GM12864 (cell line): ENCODE results near the gene OTOP2.

Experiments
- DNase-seq: peaks from one replicate; pipeline ENCODE4 v3.0.0-alpha.2; 2011; ENCODE audit warnings: low read depth
- H3K4me3 ChIP-seq: 2 replicates; pipeline ENCODE4 v1.5.1; 2011; ENCODE audit warnings: mild to moderate bottlenecking, low read depth, low read length, control low read depth
- CTCF ChIP-seq: IDR thresholded peaks from 2 replicates; pipeline ENCODE4 v1.5.1; 2011; ENCODE audit warnings: low read depth, mild to moderate bottlenecking, moderate library complexity, low read length, control low read depth, inconsistent platforms; ENCODE audit errors: missing control alignments

OTOP2 gene

GRCh38 chr17:74892974-74893911 lies 30.8 kb upstream of the OTOP2 start, which contains the start of gene FADS6:
FADS6 (minus strand) TSS chr17:74893633; CDS start chr17:74893595, 38 bp downstream.
- no peak within 1 kb of the TSS for H3K4me3 ChIP-seq
- TF ChIP-seq CTCF = no peak
- DNase-seq = no peak

GRCh38 chr17:74893936-74894671 lies 30.0 kb upstream of the OTOP2 start:
- no peak for TF ChIP-seq CTCF
- no peak overlapping the region for H3K4me3 ChIP-seq
- DNase-seq = no peak

GRCh38 chr17:74898376-74898946 lies 25.6 kb upstream of the OTOP2 start:
- no peak for DNase-seq
- H3K4me3 ChIP-seq = no peak overlapping the region
- no peak for TF ChIP-seq CTCF

- no peak for TF ChIP-seq CTCF
- H3K4me3 ChIP-seq = no peak overlapping the region
- DNase-seq = no peak
These were observed 23.9 kb upstream of the OTOP2 start for GRCh38 chr17:74900208-74900607.

- no peak overlapping the region for H3K4me3 ChIP-seq
- DNase-seq = no peak
- no peak for TF ChIP-seq CTCF
These were observed 22.5 kb upstream of the OTOP2 start for GRCh38 chr17:74901353-74902135.

GRCh38 chr17:74903034-74903433 lies 21.0 kb upstream of the OTOP2 start:
- DNase-seq = no peak
- TF ChIP-seq CTCF = no peak
- H3K4me3 ChIP-seq = no peak overlapping the region
